Omental fat pad (tissue), 4 donors: ENCODE results near the gene CCDC60. TPM values are rescaled to one million over a fixed set of nuclear protein-coding genes. Genes with fewer than 3 reads are reported as not detected.

ENCODE experiments used
- ATAC-seq: fragments of 150-250 bp; one replicate; pipeline ENCODE4 v1.9.1; 2016; ENCODE audit warnings: mild to moderate bottlenecking, moderate library complexity; ENCODE audit not compliant: low FRiP score
- DNase-seq: peaks from one replicate; pipeline ENCODE4 v3.0.0-alpha.2; 2019; ENCODE audit warnings: low spot score
- CTCF ChIP-seq, 3 donors: fragments of 450-650 bp; IDR thresholded peaks; one replicate each; pipeline ENCODE4 v1.5.1; 2016 to 2017; ENCODE audit warnings: antibody characterized with exemption in 3 of 3, mild to moderate bottlenecking in 3 of 3, moderate library complexity in 2 of 3
- total RNA-seq, 4 donors: library from RNA; depleted of rRNA; stranded (reverse); fragments of >200 nt; gene quantifications; one replicate each; pipeline ENCODE4 v1.1.0, GENCODE V29; 2016

The CCDC60 gene
- total RNA-seq, 4 donors from 2014 or later = not detected

GRCh38 chr12:119319638-119320037, 14.9 kb upstream of the CCDC60 start:
- no peak for ATAC-seq
- TF ChIP-seq CTCF (IDR thresholded peaks at IDR 0.05) = no peak
- no peak for DNase-seq

- TF ChIP-seq CTCF (IDR thresholded peaks at IDR 0.05) = no peak
- ATAC-seq (no peak), DNase-seq (no peak)
Measured at GRCh38 chr12:119320678-119321077, 13.9 kb upstream of the CCDC60 start.

DNA sequence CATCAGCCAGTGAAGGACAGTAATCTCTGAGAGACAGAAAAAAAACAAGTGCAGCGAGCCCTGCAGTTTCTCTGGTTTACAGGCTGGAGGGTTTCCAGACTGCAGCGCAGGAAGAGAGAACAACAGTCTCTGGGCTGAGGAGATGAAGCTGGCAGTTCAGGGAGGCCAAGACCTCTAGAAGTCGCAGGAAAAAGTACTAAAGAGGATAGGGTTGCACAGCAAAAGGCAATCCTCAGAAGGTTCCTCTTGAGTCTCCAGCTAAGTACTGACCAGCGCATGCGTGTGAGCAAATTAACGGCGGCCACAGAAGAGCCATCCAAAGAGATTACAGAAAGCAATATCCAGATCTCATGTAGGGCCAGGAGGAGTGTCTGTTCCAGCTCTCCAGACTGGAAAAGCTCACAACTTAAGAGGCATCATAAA, 12.2 kb upstream of the CCDC60 start:
- no peak for TF ChIP-seq CTCF (IDR thresholded peaks at IDR 0.05)
- no peak for ATAC-seq
- DNase-seq = no peak

- ATAC-seq (no peak), DNase-seq (no peak)
- TF ChIP-seq CTCF (IDR thresholded peaks at IDR 0.05) = no peak
Measured at GRCh38 chr12:119325813-119326212, 8.7 kb upstream of the CCDC60 start.

DNA sequence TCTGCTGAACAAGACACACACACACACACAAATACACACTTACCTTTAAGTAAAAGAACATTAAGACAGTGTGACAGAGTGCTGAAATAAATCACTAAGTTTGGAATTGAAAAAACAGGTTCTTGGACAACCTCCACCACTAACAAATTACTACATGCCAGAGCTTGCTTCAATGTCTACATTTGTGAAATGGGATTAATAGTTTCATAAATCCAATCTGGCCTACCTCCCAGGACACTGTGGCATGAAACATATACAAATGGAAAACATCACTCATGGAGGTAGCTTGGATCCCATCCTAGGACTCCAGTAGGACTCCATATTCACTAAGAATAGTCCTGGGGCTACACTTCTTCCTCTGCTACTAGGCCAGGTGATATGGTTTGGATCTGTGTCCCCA, 8.2 kb upstream of the CCDC60 start:
- no peak for DNase-seq
- ATAC-seq = no peak

DNA sequence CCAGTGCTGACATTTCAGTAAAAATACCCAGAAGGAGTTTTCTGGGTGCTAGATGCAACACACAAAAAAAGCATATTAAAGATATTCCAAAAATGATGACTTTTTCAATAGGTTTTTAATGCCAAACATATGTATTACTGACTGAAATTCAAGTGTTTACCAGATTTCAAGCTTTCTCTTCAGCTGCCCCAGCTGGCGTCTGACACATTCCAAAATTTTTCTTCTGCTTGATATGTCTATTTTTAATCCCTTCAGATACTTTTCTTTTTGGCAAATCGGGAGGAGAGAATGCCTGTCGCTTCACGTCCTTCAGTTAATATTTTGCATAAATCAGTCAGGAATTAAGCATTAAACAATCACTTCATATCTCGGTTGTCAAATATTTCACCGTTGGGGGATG, 7.1 kb upstream of the CCDC60 start:
- no peak for ATAC-seq
- no peak for DNase-seq
- no peak for TF ChIP-seq CTCF (IDR thresholded peaks at IDR 0.05)

More for the DNA sequence above, 8.2 kb upstream of the CCDC60 start:
- TF ChIP-seq CTCF (IDR thresholded peaks at IDR 0.05) = no peak

DNA sequence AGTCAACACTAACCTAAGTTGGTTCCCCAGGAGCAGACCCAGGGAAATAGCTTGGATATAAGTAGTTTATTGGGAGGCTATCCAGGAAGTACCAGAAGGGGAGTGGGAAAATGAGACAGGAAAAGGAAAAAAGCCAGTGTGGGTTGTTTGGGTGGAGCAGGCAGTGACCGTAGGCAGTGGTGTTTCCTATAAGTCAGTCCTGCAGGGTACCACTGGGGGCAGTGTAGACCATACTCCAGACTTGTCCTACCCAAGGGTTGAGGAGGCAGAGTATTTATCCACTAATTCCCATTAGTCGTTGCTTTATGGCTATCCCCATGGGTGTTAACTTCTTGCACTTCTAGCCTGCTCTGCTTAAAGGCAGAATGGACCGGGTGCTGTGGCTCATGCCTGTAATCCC, 6.4 kb upstream of the CCDC60 start:
- ATAC-seq = no peak
- TF ChIP-seq CTCF (IDR thresholded peaks at IDR 0.05) = no peak
- DNase-seq = no peak
